DND-41 (cell line): Measurements from ENCODE around the gene TNN.

Source experiments
- EZH2 ChIP-seq: IDR thresholded peaks from 3 replicates; pipeline ENCODE4 v1.6.1; 2012; ENCODE audit warnings: borderline replicate concordance, low read depth, mild to moderate bottlenecking, moderate library complexity, low read length, inconsistent platforms; ENCODE audit not compliant: severe bottlenecking
- TF ChIP-seq, protein P1 (sequence below): IDR thresholded peaks from 2 replicates; pipeline ENCODE4 v1.5.1; 2012; ENCODE audit warnings: borderline replicate concordance, low read length, moderate library complexity, mild to moderate bottlenecking; ENCODE audit not compliant: poor library complexity, severe bottlenecking; ENCODE audit errors: extremely low read depth

DNA sequence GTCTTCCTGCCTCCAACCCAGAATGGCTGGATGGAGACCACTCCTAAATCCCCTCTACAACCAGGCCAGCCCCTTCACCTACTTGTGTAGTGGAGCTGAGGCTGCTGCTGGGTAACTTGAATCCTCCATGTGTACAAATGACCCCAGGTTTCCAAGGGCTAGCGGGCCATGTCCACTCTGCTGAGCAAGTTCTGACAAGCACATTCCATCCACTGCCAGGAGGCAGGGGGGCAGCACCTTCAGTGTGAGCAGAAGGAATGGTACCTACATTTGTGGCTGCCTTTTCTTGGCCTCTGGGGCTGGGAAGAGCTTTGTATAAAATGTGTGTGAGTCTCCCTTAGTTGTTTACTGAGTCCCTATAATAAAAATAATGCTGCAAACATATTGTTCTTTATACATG is 110.4 kb downstream of the TNN start:
- no peak for TF ChIP-seq EZH2
- TF ChIP-seq, protein P1, sequence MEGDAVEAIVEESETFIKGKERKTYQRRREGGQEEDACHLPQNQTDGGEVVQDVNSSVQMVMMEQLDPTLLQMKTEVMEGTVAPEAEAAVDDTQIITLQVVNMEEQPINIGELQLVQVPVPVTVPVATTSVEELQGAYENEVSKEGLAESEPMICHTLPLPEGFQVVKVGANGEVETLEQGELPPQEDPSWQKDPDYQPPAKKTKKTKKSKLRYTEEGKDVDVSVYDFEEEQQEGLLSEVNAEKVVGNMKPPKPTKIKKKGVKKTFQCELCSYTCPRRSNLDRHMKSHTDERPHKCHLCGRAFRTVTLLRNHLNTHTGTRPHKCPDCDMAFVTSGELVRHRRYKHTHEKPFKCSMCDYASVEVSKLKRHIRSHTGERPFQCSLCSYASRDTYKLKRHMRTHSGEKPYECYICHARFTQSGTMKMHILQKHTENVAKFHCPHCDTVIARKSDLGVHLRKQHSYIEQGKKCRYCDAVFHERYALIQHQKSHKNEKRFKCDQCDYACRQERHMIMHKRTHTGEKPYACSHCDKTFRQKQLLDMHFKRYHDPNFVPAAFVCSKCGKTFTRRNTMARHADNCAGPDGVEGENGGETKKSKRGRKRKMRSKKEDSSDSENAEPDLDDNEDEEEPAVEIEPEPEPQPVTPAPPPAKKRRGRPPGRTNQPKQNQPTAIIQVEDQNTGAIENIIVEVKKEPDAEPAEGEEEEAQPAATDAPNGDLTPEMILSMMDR = no peak
